Measurements from ENCODE around the gene LRRC1.

Gene LRRC1

GRCh38 chr6:53925891-53926290 is 131.1 kb downstream of the LRRC1 start:
- DNase-seq (ENCODE audit: low read depth) = no peak

DNA sequence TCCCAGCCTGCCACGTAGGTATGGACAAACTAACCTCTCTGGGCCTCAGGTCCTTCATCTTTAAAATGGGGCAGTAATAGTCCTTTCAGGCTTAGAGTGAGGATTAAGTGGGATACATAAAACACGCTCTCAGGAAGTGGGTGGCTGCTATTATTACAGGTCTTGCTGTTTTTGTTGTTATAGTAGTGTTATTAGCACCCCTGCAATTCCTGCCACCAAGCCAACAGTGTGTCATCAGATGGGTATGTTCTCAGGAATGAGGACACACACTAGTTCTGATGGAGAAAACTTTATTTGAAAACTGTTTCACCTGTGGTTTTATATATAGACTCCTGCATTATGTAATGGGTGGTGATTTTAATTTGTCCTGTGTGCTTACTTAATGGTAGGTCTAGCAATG is 131.7 kb downstream of the LRRC1 start:
- DNase-seq (ENCODE audit: low read depth) = no peak

DNA sequence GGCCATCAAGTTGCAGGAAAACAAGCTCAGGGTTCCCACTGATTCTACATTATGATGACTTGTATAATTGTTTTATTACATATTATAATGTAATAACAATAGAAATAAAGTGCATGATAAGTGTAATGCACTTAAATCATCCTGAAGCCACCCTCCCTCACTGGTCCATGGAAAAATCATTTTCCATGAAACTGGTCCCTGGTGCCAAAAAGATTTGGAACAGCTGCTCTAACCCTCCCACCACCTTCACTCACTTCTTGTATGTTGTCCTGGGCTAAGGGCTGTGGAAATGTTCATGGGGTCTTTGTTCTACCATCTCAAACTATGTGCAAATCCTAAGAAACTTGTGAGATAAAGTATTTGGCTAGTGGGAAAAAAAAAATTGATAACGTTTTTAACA is 133.8 kb downstream of the LRRC1 start:
- DNase-seq (ENCODE audit: low read depth) = no peak

- no peak for DNase-seq (ENCODE audit: low read depth)
Measured at GRCh38 chr6:53929041-53929820, 134.4 kb downstream of the LRRC1 start.

- no peak for DNase-seq (ENCODE audit: low read depth)
Measured at GRCh38 chr6:53929821-53930120, 135.0 kb downstream of the LRRC1 start.

GRCh38 chr6:53930330-53930729 is 135.5 kb downstream of the LRRC1 start:
- no peak for DNase-seq (ENCODE audit: low read depth)

GRCh38 chr6:53931086-53931485 is 136.3 kb downstream of the LRRC1 start:
- DNase-seq (ENCODE audit: low read depth) = no peak

- no peak for DNase-seq (ENCODE audit: low read depth)
Measured at GRCh38 chr6:53932516-53932915, 137.7 kb downstream of the LRRC1 start.

DNA sequence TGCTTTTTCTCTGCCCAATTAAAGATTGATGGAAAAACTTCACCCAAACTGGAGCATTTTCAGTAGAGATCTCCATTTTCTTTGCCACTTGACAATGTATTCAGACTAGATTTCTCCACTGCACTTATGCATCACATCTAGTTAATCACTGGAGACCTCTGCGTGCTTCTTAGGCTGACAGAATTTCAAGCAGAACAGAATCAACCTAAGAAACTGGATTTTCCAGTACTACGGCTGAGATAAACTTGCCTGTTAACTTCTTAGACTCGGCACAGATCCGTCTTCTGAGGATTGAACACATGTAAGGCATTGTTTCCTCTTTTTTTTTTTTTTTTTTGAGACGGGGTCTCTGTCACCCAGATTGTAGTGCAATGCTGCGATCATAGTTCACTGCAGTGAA is 139.2 kb downstream of the LRRC1 start:
- no peak for DNase-seq (ENCODE audit: low read depth)

- no peak for DNase-seq (ENCODE audit: low read depth)
Measured at GRCh38 chr6:53937461-53937860, 142.7 kb downstream of the LRRC1 start.

DNA sequence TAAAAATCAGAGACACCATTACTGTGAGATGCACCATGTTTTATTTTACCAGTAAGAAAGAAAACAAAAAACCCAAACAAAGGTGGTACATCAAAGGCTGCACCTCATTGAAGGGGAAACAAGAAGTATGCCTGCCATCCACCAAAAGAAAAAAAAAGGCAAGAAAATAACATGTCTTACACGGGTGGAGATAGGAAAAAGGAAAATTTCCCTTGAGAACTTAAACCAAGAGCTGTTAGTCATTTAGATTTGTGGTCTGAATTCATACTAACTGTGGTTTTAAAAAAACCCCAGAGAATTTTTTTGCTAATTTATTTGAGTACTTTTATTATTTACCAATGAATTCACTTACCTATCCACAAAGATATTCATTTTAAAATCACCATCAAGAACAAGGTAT is 144.0 kb downstream of the LRRC1 start:
- DNase-seq (ENCODE audit: low read depth) = no peak

GRCh38 chr6:53939830-53940229 is 145.0 kb downstream of the LRRC1 start:
- no peak for DNase-seq (ENCODE audit: low read depth)

GRCh38 chr6:53943395-53943794 is 148.6 kb downstream of the LRRC1 start:
- no peak for DNase-seq (ENCODE audit: low read depth)

- DNase-seq (ENCODE audit: low read depth) = no peak
Measured at GRCh38 chr6:53944091-53944490, 149.3 kb downstream of the LRRC1 start.

GRCh38 chr6:53944543-53944942 is 149.7 kb downstream of the LRRC1 start:
- no peak for DNase-seq (ENCODE audit: low read depth)

GRCh38 chr6:53945765-53946407 is 151.1 kb downstream of the LRRC1 start:
- no peak for DNase-seq (ENCODE audit: low read depth)

DNA sequence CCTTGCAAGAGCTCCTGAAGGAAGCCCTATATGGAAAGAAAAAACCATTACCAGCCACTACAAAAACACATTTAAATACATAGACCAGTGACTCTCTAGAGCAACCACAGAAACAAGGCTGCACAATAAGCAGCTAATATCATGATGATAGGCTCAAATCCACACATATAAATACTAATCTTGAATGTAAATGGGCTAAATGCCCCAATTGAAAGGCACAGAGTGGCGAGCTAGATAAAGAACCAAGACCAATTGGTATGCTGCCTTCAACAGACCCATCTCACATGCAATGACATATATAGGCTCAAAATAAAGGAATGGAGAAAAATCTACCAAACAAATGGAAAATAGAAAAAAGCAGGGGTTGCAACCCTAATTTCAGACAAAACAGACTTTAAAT is 153.0 kb downstream of the LRRC1 start:
- DNase-seq (ENCODE audit: low read depth) = no peak

DNA sequence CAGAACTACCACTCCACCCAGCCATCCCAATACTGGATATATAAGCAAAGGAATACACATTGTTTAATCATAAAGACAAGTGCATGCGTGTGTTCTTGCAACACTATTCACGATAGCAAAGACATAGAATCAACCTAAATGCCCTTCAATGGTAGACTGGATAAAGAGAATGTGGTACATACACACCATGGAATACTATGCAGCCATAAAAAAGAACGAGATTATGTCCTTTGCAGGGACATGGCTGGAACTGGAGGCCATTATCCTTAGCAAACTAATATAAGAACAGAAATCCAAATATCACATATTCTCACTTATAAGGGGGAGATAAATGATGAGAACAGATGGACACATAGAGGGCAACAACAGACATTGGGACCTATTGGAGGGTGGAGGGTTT is 156.6 kb downstream of the LRRC1 start:
- no peak for DNase-seq (ENCODE audit: low read depth)

DNA sequence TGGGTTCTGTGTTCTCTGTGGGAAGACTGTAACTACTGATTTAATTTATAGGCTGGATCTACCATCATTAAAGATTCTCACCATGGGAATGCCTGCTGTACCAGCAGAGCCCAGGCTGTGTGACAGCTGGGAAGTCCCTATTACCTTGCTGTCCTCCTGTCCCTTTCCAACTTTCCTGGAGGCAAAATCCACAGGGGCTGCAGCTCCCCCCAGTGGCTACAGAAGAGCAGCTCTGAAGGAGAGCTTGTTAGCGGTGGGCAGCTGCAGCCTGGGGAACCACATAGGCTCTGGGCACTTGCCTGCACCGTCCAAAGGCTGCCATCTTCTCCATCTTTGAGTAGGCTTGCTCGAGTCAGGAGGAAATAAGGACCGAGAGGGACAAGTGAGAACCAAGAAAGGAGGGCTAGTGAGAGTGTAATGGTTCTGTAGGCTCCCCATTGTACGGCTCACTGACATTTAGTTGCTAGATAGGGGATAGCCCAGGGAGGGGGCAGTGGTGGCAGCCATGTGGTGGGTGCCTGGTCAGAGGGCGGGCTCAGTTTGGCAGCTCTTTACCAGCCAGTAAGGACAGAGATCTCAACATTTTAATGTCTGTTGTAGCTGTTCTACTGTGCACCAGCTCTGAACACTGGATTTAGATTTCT is 161.4 kb downstream of the LRRC1 start:
- DNase-seq (ENCODE audit: low read depth) = no peak

DNA sequence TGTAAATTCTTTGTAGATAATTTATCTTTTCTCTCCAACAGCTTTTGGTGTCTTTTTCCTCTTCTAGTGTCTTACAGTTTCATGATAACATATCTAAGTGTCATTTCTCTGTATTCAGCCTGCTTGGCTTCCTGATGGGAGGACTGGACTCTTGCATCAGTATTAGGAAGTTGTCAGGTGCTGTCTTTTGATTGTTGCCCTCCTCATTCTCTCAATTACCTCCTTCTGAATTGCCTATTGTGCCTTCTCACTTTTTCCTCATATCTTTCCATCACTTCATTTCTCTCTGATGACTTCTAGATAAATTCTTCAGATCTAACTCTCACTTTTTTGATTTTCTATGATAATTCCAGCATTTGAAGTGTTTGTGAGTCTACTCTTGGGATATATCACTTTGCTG is 162.0 kb downstream of the LRRC1 start:
- DNase-seq (ENCODE audit: low read depth) = no peak

GRCh38 chr6:53959717-53960116 is 164.9 kb downstream of the LRRC1 start:
- no peak for DNase-seq (ENCODE audit: low read depth)

DNA sequence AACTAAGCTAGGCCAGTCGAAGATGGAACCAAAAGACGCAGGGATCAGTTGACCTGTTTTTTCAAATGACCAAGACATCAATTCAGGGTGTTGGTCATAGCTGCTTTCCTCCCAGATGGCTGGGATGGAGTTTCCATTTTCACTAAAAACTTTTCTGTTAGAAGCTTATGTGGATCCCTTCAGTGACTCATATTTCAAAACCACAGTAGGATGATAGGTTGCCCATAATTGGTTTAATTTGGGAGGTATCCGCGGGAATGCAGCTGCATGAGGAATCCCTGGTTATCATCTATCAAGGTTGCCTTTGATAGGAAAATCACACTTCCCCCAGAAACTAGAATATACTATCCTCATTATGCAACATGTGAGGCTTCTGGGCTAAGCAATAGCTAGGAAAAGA is 165.5 kb downstream of the LRRC1 start:
- no peak for DNase-seq (ENCODE audit: low read depth)

GRCh38 chr6:53961679-53962370 is 167.0 kb downstream of the LRRC1 start:
- DNase-seq (ENCODE audit: low read depth) = no peak

All from activated T-cell treated with anti-CD3 and anti-CD28 coated beads for 1 hour (primary cell).